Eye (tissue), 1 donor: ENCODE results near the gene PAK2.
"Not testable (repeated sequence)": the region's sequence is repeated elsewhere in the genome, so short reads cannot be mapped to it uniquely, and the experiment has no call there.

Source experiments
- DNase-seq: peaks from one replicate; pipeline ENCODE4 v3.0.0-alpha.2; 2015

PAK2 gene

GRCh38 chr3:196739671-196740480 is at the start of gene PAK2:
Gene PAK2 (plus strand): TSS chr3:196739857. CDS start chr3:196782647, 42,790 bp downstream.
- peak; percentile 93 for DNase-seq

GRCh38 chr3:196689941-196690660 is 49.6 kb upstream of the PAK2 start:
- no peak for DNase-seq

- no peak for DNase-seq
Observed at GRCh38 chr3:196691386-196691785, 48.3 kb upstream of the PAK2 start.

GRCh38 chr3:196694202-196694638 is 45.4 kb upstream of the PAK2 start:
- DNase-seq = no peak

GRCh38 chr3:196694941-196695848 is 44.5 kb upstream of the PAK2 start:
- DNase-seq = no peak

GRCh38 chr3:196695849-196696226 is 43.8 kb upstream of the PAK2 start:
- DNase-seq = no peak

- DNase-seq = no peak
Observed at GRCh38 chr3:196697270-196697669, 42.4 kb upstream of the PAK2 start.

GRCh38 chr3:196699749-196700148 is 39.9 kb upstream of the PAK2 start:
- DNase-seq = no peak

GRCh38 chr3:196700801-196701200 is 38.9 kb upstream of the PAK2 start:
- DNase-seq = no peak

- DNase-seq = no peak
Observed at GRCh38 chr3:196706327-196706726, 33.3 kb upstream of the PAK2 start.

GRCh38 chr3:196706731-196707130 is 32.9 kb upstream of the PAK2 start:
- no peak for DNase-seq

- DNase-seq = no peak
Observed at GRCh38 chr3:196707566-196707965, 32.1 kb upstream of the PAK2 start.

- DNase-seq = no peak
Observed at GRCh38 chr3:196708467-196708866, 31.2 kb upstream of the PAK2 start.

GRCh38 chr3:196711838-196712513 is 27.7 kb upstream of the PAK2 start, which contains the start of the genes CEP19 and PIGX:
Gene CEP19 (minus strand): TSS chr3:196712250. CDS start chr3:196708657, 3,593 bp downstream.
Gene PIGX (plus strand): TSS chr3:196712377.
- peak; percentile 96 for DNase-seq

- DNase-seq = peak; percentile 88
Observed at GRCh38 chr3:196712514-196713413, 26.9 kb upstream of the PAK2 start.

GRCh38 chr3:196717162-196717561 is 22.5 kb upstream of the PAK2 start:
- DNase-seq = not testable (repeated sequence)

GRCh38 chr3:196721097-196721496 is 18.6 kb upstream of the PAK2 start:
- no peak for DNase-seq

- DNase-seq = no peak
Observed at GRCh38 chr3:196726788-196727675, 12.6 kb upstream of the PAK2 start.

- no peak for DNase-seq
Observed at GRCh38 chr3:196735751-196736150, 3.9 kb upstream of the PAK2 start.
